Vagina (tissue), 2 donors: ENCODE results near the gene PFDN5. TPM values are rescaled to one million over a fixed set of nuclear protein-coding genes. Genes with fewer than 3 reads are reported as not detected.

Experiments
- DNase-seq, 2 donors: peaks; one replicate each; pipeline ENCODE4 v3.0.0-alpha.2; 2017; ENCODE audit errors: extremely low spot score in 2 of 2
- H3K27ac ChIP-seq: fragments of 200-600 bp; sonication (generic); one replicate; pipeline ENCODE4 v1.5.1; 2019
- H3K27me3 ChIP-seq: fragments of 200-600 bp; sonication (generic); one replicate; pipeline ENCODE4 v1.5.1; 2019
- H3K36me3 ChIP-seq, 2 donors: fragments of 200-600 bp; sonication (generic); one replicate each; pipeline ENCODE4 v1.5.1; 2017 to 2019
- H3K4me1 ChIP-seq: fragments of 200-600 bp; sonication (generic); one replicate; pipeline ENCODE4 v1.5.1; 2019
- H3K4me3 ChIP-seq, 2 donors: fragments of 200-600 bp; sonication (generic); 1 replicate in 1 of 2; 2 replicates in 1 of 2; pipeline ENCODE4 v1.5.1; 2016 to 2019
- H3K9me3 ChIP-seq: fragments of 200-600 bp; sonication (generic); one replicate; pipeline ENCODE4 v1.5.1; 2019
- CTCF ChIP-seq, 3 experiments: fragments of 450-650 bp in 2 of 3; fragments of 200-600 bp in 1 of 3; sonication (generic) in 1 of 3; IDR thresholded peaks; one replicate each; pipeline ENCODE4 v1.5.1; 2017 to 2019; ENCODE audit warnings: antibody characterized with exemption in 3 of 3, mild to moderate bottlenecking in 2 of 3, moderate library complexity in 2 of 3
- POLR2A ChIP-seq, 2 donors: fragments of 450-650 bp; IDR thresholded peaks; one replicate each; pipeline ENCODE4 v1.6.1; 2017; ENCODE audit warnings: antibody characterized with exemption in 2 of 2, mild to moderate bottlenecking in 2 of 2, moderate library complexity in 2 of 2
- POLR2AphosphoS5 ChIP-seq, 2 donors: sonication (generic); formaldehyde crosslinking; IDR thresholded peaks; one replicate each; pipeline ENCODE4 v1.9.0; 2017; ENCODE audit warnings: antibody characterized with exemption in 2 of 2, mild to moderate bottlenecking in 2 of 2, low read depth in 1 of 2; ENCODE audit not compliant: insufficient read depth in 1 of 2
- intact Hi-C: fragments of 100-400 bp; cut with DNase I; formaldehyde crosslinking; loops from one replicate; pipeline ENCODE4 v1.15.1; 2023
- total RNA-seq: library from RNA; depleted of rRNA; stranded (reverse); fragments of >200 nt; gene quantifications from one replicate; pipeline ENCODE4 v1.2.3, GENCODE V29; 2016

Gene PFDN5
- total RNA-seq, 1 donor from 2014 or later: 673 TPM

GRCh38 chr12:53343449-53343848, 48.1 kb downstream of the PFDN5 start:
- intact Hi-C loops: no loop called here
- no peak for DNase-seq

GRCh38 chr12:53343969-53344368, 48.6 kb downstream of the PFDN5 start:
- Histone ChIP-seq H3K9me3 (no peaks in the 10 kb centered on the region), H3K27me3 (no peaks in the 10 kb centered on the region), H3K27ac (peak overlapping the region; percentile 81), H3K4me3 (peak overlapping the region; percentile 62 to 90), H3K4me1 (peaks cover 15% of the 10 kb centered on the region), H3K36me3 (no peaks in the 10 kb centered on the region)
- DNase-seq: no peak
- intact Hi-C loops: loop anchor here (2.0 kb wide), 1 partner anchor 19 kb away; no protein-coding TSS in a partner anchor
- TF ChIP-seq POLR2A (IDR thresholded peaks at IDR 0.05) (no peak), CTCF (IDR thresholded peaks at IDR 0.05) (no peak), POLR2AphosphoS5 (IDR thresholded peaks at IDR 0.05; ENCODE audit: insufficient read depth in 1 of 2, low read depth in 1 of 2) (no peak)

More at GRCh38 chr12:53343449-53343848, 48.1 kb downstream of the PFDN5 start:
- Histone ChIP-seq H3K4me3 (no peak overlapping the region), H3K9me3 (no peaks in the 10 kb centered on the region), H3K4me1 (peaks cover 15% of the 10 kb centered on the region), H3K36me3 (no peaks in the 10 kb centered on the region), H3K27ac (no peak overlapping the region), H3K27me3 (peaks cover 5% of the 10 kb centered on the region)
- no peak for TF ChIP-seq POLR2AphosphoS5 (IDR thresholded peaks at IDR 0.05; ENCODE audit: insufficient read depth in 1 of 2, low read depth in 1 of 2)
- no peak for TF ChIP-seq CTCF (IDR thresholded peaks at IDR 0.05)
- TF ChIP-seq POLR2A (IDR thresholded peaks at IDR 0.05): no peak

GRCh38 chr12:53344487-53344823, 49.1 kb downstream of the PFDN5 start:
- peak overlapping the region; percentile 62 to 90 for H3K4me3 ChIP-seq
- no peaks in the 10 kb centered on the region for H3K36me3 ChIP-seq
- no peaks in the 10 kb centered on the region for H3K27me3 ChIP-seq
- peaks cover 15% of the 10 kb centered on the region for H3K4me1 ChIP-seq
- H3K9me3 ChIP-seq: no peaks in the 10 kb centered on the region
- TF ChIP-seq CTCF (IDR thresholded peaks at IDR 0.05): no peak
- TF ChIP-seq POLR2AphosphoS5 (IDR thresholded peaks at IDR 0.05; ENCODE audit: insufficient read depth in 1 of 2, low read depth in 1 of 2): no peak
- no peak for TF ChIP-seq POLR2A (IDR thresholded peaks at IDR 0.05)
- intact Hi-C loops: loop anchor here (2.0 kb wide), 1 partner anchor 20 kb away; no protein-coding TSS in a partner anchor
- no peak for DNase-seq
- peak overlapping the region; percentile 81 for H3K27ac ChIP-seq

GRCh38 chr12:53344824-53345485, 49.6 kb downstream of the PFDN5 start:
- peak overlapping the region; percentile 81 for H3K27ac ChIP-seq
- intact Hi-C loops: loop anchor here (2.0 kb wide), 1 partner anchor 20 kb away; no protein-coding TSS in a partner anchor
- DNase-seq: no peak
- H3K27me3 ChIP-seq: no peaks in the 10 kb centered on the region
- H3K9me3 ChIP-seq: no peaks in the 10 kb centered on the region
- H3K4me3 ChIP-seq: peak overlapping the region; percentile 62 to 90
- H3K36me3 ChIP-seq: no peaks in the 10 kb centered on the region
- TF ChIP-seq POLR2AphosphoS5 (IDR thresholded peaks at IDR 0.05; ENCODE audit: insufficient read depth in 1 of 2, low read depth in 1 of 2) (peak; percentile 50 to 64), POLR2A (IDR thresholded peaks at IDR 0.05) (peak in 1 of 2 donors; percentile 31), CTCF (IDR thresholded peaks at IDR 0.05) (peak; percentile 42 to 95 (median 54))
- H3K4me1 ChIP-seq: peaks cover 15% of the 10 kb centered on the region
